ENCODE data around the gene INAFM2. TPM values are rescaled to one million over a fixed set of nuclear protein-coding genes. Genes with fewer than 3 reads are reported as not detected.

INAFM2 gene
- polyA plus RNA-seq, 2 donors, result 6.4 to 7.0 TPM

DNA sequence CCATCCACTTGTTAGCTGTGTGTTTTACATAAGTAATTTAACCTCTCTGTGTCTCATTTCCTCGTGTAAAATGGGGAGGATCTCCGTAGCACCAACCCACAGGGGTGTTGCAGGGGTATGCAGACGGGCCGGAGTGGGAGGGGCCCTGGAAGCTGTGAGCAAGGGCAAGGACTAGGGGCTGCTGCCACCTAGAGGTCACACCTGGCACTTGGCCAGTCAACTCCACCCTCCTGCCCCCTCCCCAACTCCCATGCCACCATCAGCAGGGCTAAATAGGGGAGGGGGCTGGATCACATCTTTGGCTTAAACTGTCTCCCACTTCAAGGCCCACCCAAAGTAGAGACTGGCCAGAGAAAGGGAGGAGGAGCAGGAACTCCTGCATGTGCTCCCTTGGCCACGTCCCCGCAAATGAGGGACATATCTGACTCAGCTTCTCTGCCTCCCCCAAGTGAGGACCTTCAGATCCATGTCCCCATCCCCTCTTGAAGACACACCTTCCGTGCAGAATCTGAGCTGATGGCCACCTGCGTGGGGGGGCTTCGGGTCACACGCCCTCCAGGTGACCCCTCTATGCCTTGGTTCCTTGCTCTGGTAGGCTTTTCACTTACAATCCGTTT is 14.7 kb downstream of the INAFM2 start:
- WGBS, 2 donors, result 48 to 51% methylated on average over 11 of the region's 11 CpGs
- Histone ChIP-seq H3K27ac (ENCODE audit: low read depth in 2 of 2, low read length in 1 of 2) (peak overlapping the region; percentile 95 to 99), H3K9me3 (ENCODE audit: control insufficient read depth in 2 of 2, insufficient read depth in 1 of 2, low read depth in 1 of 2, low read length in 1 of 2) (no peaks in the 10 kb centered on the region), H3K4me1 (ENCODE audit: control insufficient read depth in 2 of 2, insufficient read depth in 2 of 2, low read length in 1 of 2) (peaks cover 21 to 61% of the 10 kb centered on the region in 2 donors), H3K36me3 (ENCODE audit: control insufficient read depth in 2 of 2, insufficient read depth in 2 of 2, low read length in 1 of 2) (peaks cover 0 to 11% of the 10 kb centered on the region in 2 donors), H3K27me3 (ENCODE audit: control insufficient read depth in 1 of 2, insufficient read depth in 2 of 2, low read length in 2 of 2) (no peaks in the 10 kb centered on the region), H3K4me3 (ENCODE audit: low read depth in 1 of 2, low read length in 2 of 2) (no peak overlapping the region)

DNA sequence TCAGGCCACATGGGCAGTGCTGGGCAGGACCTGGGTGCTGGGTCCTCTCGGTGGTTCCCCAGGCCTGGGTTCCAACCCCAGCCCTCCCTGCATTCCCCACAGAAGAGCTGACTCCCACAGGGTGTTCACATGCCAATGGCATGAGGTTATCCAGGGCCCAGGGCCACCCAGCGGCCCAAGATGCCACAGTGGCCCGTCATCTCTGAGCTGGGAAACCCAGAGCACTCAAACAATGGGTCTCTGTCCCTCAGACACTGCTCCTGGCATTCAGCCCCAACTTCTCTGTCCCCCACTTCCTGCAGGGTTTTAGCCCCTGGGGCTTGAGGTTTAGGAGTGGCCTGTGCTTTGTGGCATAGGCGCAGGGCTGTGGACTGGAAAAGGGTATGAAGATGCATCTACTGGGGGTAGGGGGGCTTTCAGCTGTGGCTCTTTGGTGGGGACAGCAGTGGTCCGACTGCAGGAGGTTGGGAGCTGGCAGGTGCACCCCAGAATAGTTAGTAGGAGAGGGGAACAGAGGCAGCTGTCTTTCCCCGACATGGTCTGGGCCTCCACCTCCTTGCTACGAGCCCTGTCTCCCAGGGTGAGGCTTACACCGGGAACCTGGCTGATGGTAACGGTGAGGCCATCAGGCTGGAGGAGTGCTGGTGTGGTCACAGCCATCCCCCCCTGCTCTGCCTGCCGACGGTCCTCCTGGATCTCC is 15.6 kb downstream of the INAFM2 start:
- Histone ChIP-seq H3K27me3 (ENCODE audit: control insufficient read depth in 1 of 2, insufficient read depth in 2 of 2, low read length in 2 of 2) (no peaks in the 10 kb centered on the region), H3K4me3 (ENCODE audit: low read depth in 1 of 2, low read length in 2 of 2) (peak overlapping the region; percentile 60 to 64), H3K9me3 (ENCODE audit: control insufficient read depth in 2 of 2, insufficient read depth in 1 of 2, low read depth in 1 of 2, low read length in 1 of 2) (no peaks in the 10 kb centered on the region), H3K4me1 (ENCODE audit: control insufficient read depth in 2 of 2, insufficient read depth in 2 of 2, low read length in 1 of 2) (peaks cover 21 to 61% of the 10 kb centered on the region in 2 donors), H3K27ac (ENCODE audit: low read depth in 2 of 2, low read length in 1 of 2) (peak overlapping the region; percentile 95 to 99), H3K36me3 (ENCODE audit: control insufficient read depth in 2 of 2, insufficient read depth in 2 of 2, low read length in 1 of 2) (peaks cover 0 to 11% of the 10 kb centered on the region in 2 donors)
- 67 to 74% methylated on average over 11 of the region's 11 CpGs for WGBS, 2 donors

DNA sequence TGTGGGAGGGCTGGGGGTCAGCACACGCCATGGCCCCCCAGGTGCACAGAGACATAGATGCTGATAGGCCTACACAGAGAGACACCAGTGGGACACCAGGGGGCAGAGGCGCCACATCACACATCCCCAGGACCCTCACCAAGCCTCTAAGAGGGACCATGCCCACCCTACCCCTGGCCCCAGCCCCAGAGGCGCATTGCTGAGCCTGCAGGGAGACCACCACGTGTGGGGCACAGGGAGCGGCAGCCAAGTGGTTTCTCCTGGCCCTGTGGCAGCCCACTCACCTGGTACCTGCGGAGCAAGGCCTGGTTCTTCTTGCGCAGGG is 16.1 kb downstream of the INAFM2 start:
- Histone ChIP-seq H3K4me3 (ENCODE audit: low read depth in 1 of 2, low read length in 2 of 2) (peak overlapping the region; percentile 60 to 64), H3K27me3 (ENCODE audit: control insufficient read depth in 1 of 2, insufficient read depth in 2 of 2, low read length in 2 of 2) (no peaks in the 10 kb centered on the region), H3K4me1 (ENCODE audit: control insufficient read depth in 2 of 2, insufficient read depth in 2 of 2, low read length in 1 of 2) (peaks cover 20 to 60% of the 10 kb centered on the region in 2 donors), H3K27ac (ENCODE audit: low read depth in 2 of 2, low read length in 1 of 2) (peak overlapping the region; percentile 95 to 99), H3K36me3 (ENCODE audit: control insufficient read depth in 2 of 2, insufficient read depth in 2 of 2, low read length in 1 of 2) (peaks cover 0 to 11% of the 10 kb centered on the region in 2 donors), H3K9me3 (ENCODE audit: control insufficient read depth in 2 of 2, insufficient read depth in 1 of 2, low read depth in 1 of 2, low read length in 1 of 2) (no peaks in the 10 kb centered on the region)
- WGBS, 2 donors, result 77 to 86% methylated on average over 7 of the region's 7 CpGs

DNA sequence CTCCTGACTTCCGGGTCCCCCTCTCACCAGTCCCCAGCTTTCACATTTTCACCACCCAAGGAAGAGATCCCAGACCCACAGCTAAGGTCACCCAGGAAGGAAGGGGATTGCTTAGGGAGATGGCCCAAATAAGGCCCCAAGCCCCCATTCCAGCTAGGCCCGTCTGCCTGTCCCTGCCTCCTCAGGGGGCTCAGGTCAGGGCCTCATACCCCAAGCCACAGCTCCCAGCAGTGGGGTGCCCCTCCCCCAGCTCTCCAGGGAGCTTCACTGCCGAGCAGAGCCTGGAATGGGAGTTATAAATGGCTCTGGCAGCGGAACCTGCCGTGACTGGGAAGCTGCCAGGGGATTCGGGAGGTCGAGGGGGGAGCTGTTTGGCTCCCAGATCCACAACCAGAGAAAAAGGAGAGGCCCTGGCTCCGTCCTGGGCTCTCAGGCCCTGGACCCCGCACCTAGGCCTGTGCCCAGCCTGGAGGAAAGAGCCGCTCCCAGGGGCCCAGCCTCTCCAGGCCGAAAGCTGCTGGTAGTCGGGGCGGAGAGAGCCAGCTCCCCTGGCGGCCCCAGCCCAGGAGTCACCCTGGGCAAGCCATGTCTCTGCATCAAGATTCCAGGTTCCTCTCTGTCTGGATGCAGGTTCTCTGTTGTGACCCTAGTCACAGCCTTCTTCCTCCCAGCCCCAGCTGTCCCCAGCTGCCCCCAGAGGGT is 16.7 kb downstream of the INAFM2 start:
- H3K27me3 ChIP-seq (ENCODE audit: control insufficient read depth in 1 of 2, insufficient read depth in 2 of 2, low read length in 2 of 2), result no peaks in the 10 kb centered on the region
- no peaks in the 10 kb centered on the region for H3K9me3 ChIP-seq (ENCODE audit: control insufficient read depth in 2 of 2, insufficient read depth in 1 of 2, low read depth in 1 of 2, low read length in 1 of 2)
- 27 to 28% methylated on average over 14 of the region's 14 CpGs for WGBS, 2 donors
- H3K27ac ChIP-seq (ENCODE audit: low read depth in 2 of 2, low read length in 1 of 2), result peak overlapping the region; percentile 95 to 99
- H3K4me3 ChIP-seq (ENCODE audit: low read depth in 1 of 2, low read length in 2 of 2), result peak overlapping the region; percentile 60 to 64
- peaks cover 0 to 11% of the 10 kb centered on the region in 2 donors for H3K36me3 ChIP-seq (ENCODE audit: control insufficient read depth in 2 of 2, insufficient read depth in 2 of 2, low read length in 1 of 2)
- peaks cover 19 to 59% of the 10 kb centered on the region in 2 donors for H3K4me1 ChIP-seq (ENCODE audit: control insufficient read depth in 2 of 2, insufficient read depth in 2 of 2, low read length in 1 of 2)

DNA sequence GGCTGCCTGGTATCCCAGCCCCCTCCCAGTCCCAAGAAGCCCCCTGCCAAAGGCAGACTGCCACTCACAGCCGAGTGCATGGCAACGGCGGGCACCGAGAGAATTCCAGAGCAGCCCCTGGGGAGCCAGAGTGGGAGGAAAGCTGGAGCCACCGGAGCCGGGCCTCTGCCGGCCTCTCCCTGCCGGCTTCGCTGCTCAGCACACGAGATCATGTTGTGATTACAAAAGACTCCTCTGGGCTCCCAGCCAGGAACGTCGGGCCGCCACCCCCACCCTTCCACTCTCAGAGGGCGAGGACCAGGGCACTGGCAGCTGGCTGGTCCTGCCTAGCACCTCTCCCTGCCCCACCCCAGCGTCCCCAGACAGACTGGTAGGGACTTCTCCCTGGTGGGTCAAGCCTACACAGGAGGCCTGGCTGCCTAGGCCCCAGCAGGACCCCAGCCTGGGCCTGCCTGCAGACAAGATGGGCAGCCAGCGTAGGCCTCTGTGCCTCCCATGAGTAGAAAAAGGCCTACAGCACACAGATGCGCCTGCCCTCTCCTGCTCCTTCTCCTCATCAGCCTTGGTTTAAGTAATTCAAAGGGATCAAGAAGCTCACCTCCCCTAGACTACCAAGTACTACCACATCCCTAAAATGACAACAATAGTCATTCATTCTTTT is 17.4 kb downstream of the INAFM2 start, which contains the start of gene CCDC9B:
CCDC9B (minus strand) TSS at position 200 of the 661 bp plus-strand sequence; CDS start at position 80, 120 bp downstream.
- H3K27ac ChIP-seq (ENCODE audit: low read depth in 2 of 2, low read length in 1 of 2), result peak within 1 kb of the TSS; percentile 95 to 99
- no peaks in the 10 kb centered on the region for H3K9me3 ChIP-seq (ENCODE audit: control insufficient read depth in 2 of 2, insufficient read depth in 1 of 2, low read depth in 1 of 2, low read length in 1 of 2)
- peaks cover 0 to 11% of the 10 kb centered on the region in 2 donors for H3K36me3 ChIP-seq (ENCODE audit: control insufficient read depth in 2 of 2, insufficient read depth in 2 of 2, low read length in 1 of 2)
- peak within 1 kb of the TSS; percentile 60 to 64 for H3K4me3 ChIP-seq (ENCODE audit: low read depth in 1 of 2, low read length in 2 of 2)
- WGBS, 2 donors, result 17 to 23% methylated on average over 14 to 17 of the region's 17 CpGs
- H3K27me3 ChIP-seq (ENCODE audit: control insufficient read depth in 1 of 2, insufficient read depth in 2 of 2, low read length in 2 of 2), result no peaks in the 10 kb centered on the region
- H3K4me1 ChIP-seq (ENCODE audit: control insufficient read depth in 2 of 2, insufficient read depth in 2 of 2, low read length in 1 of 2), result peaks cover 16 to 53% of the 10 kb centered on the region in 2 donors

DNA sequence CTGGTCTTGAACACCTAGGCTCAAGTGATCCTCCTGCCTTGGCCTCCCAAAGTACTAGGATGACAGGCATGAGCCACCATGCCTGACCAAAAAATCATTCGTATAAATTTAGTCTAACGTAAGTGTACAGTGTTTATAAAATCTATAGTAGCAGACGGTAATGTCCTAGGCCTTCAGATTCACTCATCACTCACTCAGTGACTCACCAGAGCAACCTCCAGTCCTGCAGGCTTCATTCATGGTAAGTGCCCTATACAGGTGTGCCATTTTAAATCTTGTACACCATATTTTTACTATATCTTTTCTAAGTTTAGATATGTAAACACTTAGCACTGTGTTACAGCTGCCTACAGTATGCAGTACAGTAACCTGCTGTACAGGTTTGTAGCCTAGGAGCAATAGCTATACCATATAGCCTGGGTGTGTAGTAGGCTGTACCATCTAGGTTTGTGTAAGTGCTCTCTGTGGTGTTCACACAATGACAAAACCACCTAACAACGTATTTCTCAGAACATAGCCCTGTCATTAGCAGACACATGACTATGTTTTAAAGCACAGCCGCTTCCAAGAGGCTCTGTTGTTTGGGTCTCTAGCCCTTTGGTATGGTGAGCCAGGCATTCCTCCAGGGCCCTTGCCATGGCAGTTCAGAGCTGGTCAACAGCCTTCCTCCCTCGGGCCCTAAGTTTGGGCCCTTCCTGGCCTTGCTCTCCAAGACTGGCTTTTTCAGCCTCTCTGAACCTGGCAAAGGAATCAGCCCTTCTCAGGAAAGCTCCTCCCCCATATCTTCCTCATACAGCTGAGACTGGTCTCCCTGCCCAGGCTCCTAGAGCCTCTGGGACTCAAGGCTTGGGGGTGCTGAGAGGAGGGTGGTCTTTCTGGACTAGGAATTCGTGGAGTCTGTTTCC is 19.2 kb downstream of the INAFM2 start:
- no peak overlapping the region for H3K4me3 ChIP-seq (ENCODE audit: low read depth in 1 of 2, low read length in 2 of 2)
- WGBS, 2 donors, result 58 to 63% methylated on average over 7 of the region's 7 CpGs
- H3K27ac ChIP-seq (ENCODE audit: low read depth in 2 of 2, low read length in 1 of 2), result peak overlapping the region; percentile 93 to 96
- H3K36me3 ChIP-seq (ENCODE audit: control insufficient read depth in 2 of 2, insufficient read depth in 2 of 2, low read length in 1 of 2), result peaks cover 0 to 4% of the 10 kb centered on the region in 2 donors
- peaks cover 11 to 57% of the 10 kb centered on the region in 2 donors for H3K4me1 ChIP-seq (ENCODE audit: control insufficient read depth in 2 of 2, insufficient read depth in 2 of 2, low read length in 1 of 2)
- H3K9me3 ChIP-seq (ENCODE audit: control insufficient read depth in 2 of 2, insufficient read depth in 1 of 2, low read depth in 1 of 2, low read length in 1 of 2), result no peaks in the 10 kb centered on the region
- H3K27me3 ChIP-seq (ENCODE audit: control insufficient read depth in 1 of 2, insufficient read depth in 2 of 2, low read length in 2 of 2), result no peaks in the 10 kb centered on the region

DNA sequence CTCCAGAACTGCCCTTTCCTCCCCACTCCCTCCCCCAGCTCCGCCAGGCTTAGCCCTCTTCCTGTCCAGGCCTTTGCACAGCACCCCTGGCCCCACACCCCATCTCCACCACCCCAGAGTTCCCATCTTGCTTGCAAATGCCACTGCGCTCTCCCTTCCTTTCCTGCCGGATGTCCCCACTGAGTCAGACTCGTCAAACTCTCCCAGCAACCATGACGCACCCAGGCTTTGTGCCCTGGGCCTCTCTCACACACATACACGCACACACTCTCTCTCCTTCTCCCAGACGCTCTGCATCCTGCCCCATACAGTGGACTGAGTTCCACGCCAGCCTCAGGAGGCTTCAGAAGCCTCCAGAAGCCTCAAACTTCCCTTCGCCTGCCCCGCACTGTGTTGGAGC is 20.0 kb downstream of the INAFM2 start:
- H3K27ac ChIP-seq (ENCODE audit: low read depth in 2 of 2, low read length in 1 of 2), result peak overlapping the region; percentile 93 to 96
- peaks cover 0 to under 1% of the 10 kb centered on the region in 2 donors for H3K36me3 ChIP-seq (ENCODE audit: control insufficient read depth in 2 of 2, insufficient read depth in 2 of 2, low read length in 1 of 2)
- no peaks in the 10 kb centered on the region for H3K9me3 ChIP-seq (ENCODE audit: control insufficient read depth in 2 of 2, insufficient read depth in 1 of 2, low read depth in 1 of 2, low read length in 1 of 2)
- H3K4me1 ChIP-seq (ENCODE audit: control insufficient read depth in 2 of 2, insufficient read depth in 2 of 2, low read length in 1 of 2), result peaks cover 9 to 55% of the 10 kb centered on the region in 2 donors
- H3K27me3 ChIP-seq (ENCODE audit: control insufficient read depth in 1 of 2, insufficient read depth in 2 of 2, low read length in 2 of 2), result no peaks in the 10 kb centered on the region
- 67 to 73% methylated on average over 10 of the region's 10 CpGs for WGBS, 2 donors
- no peak overlapping the region for H3K4me3 ChIP-seq (ENCODE audit: low read depth in 1 of 2, low read length in 2 of 2)

DNA sequence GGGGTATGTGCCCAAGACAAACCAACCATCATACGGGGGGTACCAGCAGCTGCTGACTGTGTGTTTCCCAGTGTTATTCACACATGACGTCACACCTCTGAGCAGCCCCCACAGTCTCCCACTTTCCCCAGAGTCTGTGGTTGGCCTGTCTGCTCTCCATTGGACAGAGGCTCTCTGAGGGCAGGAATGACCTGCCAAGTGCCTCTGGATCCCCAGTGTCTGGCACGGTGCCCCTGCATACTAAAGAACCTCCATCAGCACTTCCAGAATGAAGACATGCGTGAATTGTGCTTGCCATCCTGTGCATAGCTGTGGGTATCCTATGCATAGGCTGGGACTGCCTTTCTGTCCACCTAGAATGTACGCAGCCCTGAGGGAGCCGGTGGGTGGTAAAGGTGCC is 20.7 kb downstream of the INAFM2 start:
- Histone ChIP-seq H3K27ac (ENCODE audit: low read depth in 2 of 2, low read length in 1 of 2) (peak overlapping the region; percentile 93 to 96), H3K27me3 (ENCODE audit: control insufficient read depth in 1 of 2, insufficient read depth in 2 of 2, low read length in 2 of 2) (no peaks in the 10 kb centered on the region), H3K4me3 (ENCODE audit: low read depth in 1 of 2, low read length in 2 of 2) (no peak overlapping the region), H3K36me3 (ENCODE audit: control insufficient read depth in 2 of 2, insufficient read depth in 2 of 2, low read length in 1 of 2) (no peaks in the 10 kb centered on the region), H3K4me1 (ENCODE audit: control insufficient read depth in 2 of 2, insufficient read depth in 2 of 2, low read length in 1 of 2) (peaks cover 5 to 51% of the 10 kb centered on the region in 2 donors), H3K9me3 (ENCODE audit: control insufficient read depth in 2 of 2, insufficient read depth in 1 of 2, low read depth in 1 of 2, low read length in 1 of 2) (no peaks in the 10 kb centered on the region)
- WGBS, 2 donors, result 45% methylated on average over 6 of the region's 6 CpGs

Measured in esophagus (tissue), 2 donors.